HG03571 (cell line): ENCODE results near the gene GSN.
"Not testable (repeated sequence)": the region's sequence is repeated elsewhere in the genome, so short reads cannot be mapped to it uniquely, and the experiment has no call there.

Source experiments
- ATAC-seq: cut with Tn5 transposase; IDR thresholded peaks from one replicate; pipeline ENCODE4 v1.9.1; 2021; ENCODE audit not compliant: unreplicated experiment

Gene GSN

GRCh38 chr9:121286973-121287741 lies 19.2 kb downstream of the GSN start:
- no peak for ATAC-seq

- ATAC-seq, result no peak
These were observed 20.7 kb downstream of the GSN start for GRCh38 chr9:121288673-121289025.

GRCh38 chr9:121289026-121289771 lies 21.2 kb downstream of the GSN start:
- ATAC-seq, result no peak

- ATAC-seq, result no peak
These were observed 21.9 kb downstream of the GSN start for GRCh38 chr9:121289772-121290370.

- not testable (repeated sequence) for ATAC-seq
These were observed 23.6 kb downstream of the GSN start for GRCh38 chr9:121291536-121291935.

GRCh38 chr9:121292051-121292450 lies 24.1 kb downstream of the GSN start:
- no peak for ATAC-seq

GRCh38 chr9:121292801-121293241 lies 24.9 kb downstream of the GSN start:
- ATAC-seq, result no peak

GRCh38 chr9:121294151-121294743 lies 26.3 kb downstream of the GSN start:
- ATAC-seq, result no peak

- ATAC-seq, result no peak
These were observed 27.1 kb downstream of the GSN start for GRCh38 chr9:121294866-121295661.

- no peak for ATAC-seq
These were observed 27.8 kb downstream of the GSN start for GRCh38 chr9:121295662-121296191.

- no peak for ATAC-seq
These were observed 28.5 kb downstream of the GSN start for GRCh38 chr9:121296213-121297127.

GRCh38 chr9:121297389-121297788 lies 29.4 kb downstream of the GSN start:
- no peak for ATAC-seq

- ATAC-seq, result no peak
These were observed 30.1 kb downstream of the GSN start for GRCh38 chr9:121298016-121298538.

- no peak for ATAC-seq
These were observed 30.9 kb downstream of the GSN start for GRCh38 chr9:121298689-121299466.

GRCh38 chr9:121299467-121300282 lies 31.7 kb downstream of the GSN start:
- ATAC-seq, result no peak

- ATAC-seq, result no peak
These were observed 32.5 kb downstream of the GSN start for GRCh38 chr9:121300283-121301119.

- no peak for ATAC-seq
These were observed 33.9 kb downstream of the GSN start for GRCh38 chr9:121301881-121302286.
